Epithelial cell of esophagus (primary cell): ENCODE results near the gene POLA1.

Experiments
- DNase-seq: peaks from one replicate; pipeline ENCODE4 v3.0.0; 2010; ENCODE audit warnings: low read depth
- H3K4me3 ChIP-seq: 2 replicates; pipeline ENCODE4 v1.5.1; 2011; ENCODE audit warnings: mild to moderate bottlenecking, low read length, control low read depth
- TF ChIP-seq, protein P1 (sequence below): IDR thresholded peaks from 2 replicates; pipeline ENCODE4 v1.5.1; 2011; ENCODE audit warnings: low read depth, mild to moderate bottlenecking, low read length, control low read depth, inconsistent platforms; ENCODE audit not compliant: insufficient read depth; ENCODE audit errors: missing control alignments

Gene POLA1

GRCh38 chrX:25007059-25008053, 313.6 kb downstream of the POLA1 start:
- DNase-seq: no peak
- TF ChIP-seq, protein P1, sequence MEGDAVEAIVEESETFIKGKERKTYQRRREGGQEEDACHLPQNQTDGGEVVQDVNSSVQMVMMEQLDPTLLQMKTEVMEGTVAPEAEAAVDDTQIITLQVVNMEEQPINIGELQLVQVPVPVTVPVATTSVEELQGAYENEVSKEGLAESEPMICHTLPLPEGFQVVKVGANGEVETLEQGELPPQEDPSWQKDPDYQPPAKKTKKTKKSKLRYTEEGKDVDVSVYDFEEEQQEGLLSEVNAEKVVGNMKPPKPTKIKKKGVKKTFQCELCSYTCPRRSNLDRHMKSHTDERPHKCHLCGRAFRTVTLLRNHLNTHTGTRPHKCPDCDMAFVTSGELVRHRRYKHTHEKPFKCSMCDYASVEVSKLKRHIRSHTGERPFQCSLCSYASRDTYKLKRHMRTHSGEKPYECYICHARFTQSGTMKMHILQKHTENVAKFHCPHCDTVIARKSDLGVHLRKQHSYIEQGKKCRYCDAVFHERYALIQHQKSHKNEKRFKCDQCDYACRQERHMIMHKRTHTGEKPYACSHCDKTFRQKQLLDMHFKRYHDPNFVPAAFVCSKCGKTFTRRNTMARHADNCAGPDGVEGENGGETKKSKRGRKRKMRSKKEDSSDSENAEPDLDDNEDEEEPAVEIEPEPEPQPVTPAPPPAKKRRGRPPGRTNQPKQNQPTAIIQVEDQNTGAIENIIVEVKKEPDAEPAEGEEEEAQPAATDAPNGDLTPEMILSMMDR: no peak
- H3K4me3 ChIP-seq: no peak overlapping the region

GRCh38 chrX:25009407-25009806, 315.7 kb downstream of the POLA1 start:
- H3K4me3 ChIP-seq: no peak overlapping the region
- TF ChIP-seq, protein P1: no peak
- DNase-seq: no peak

- DNase-seq: no peak
- H3K4me3 ChIP-seq: no peak overlapping the region
- TF ChIP-seq, protein P1: no peak
Measured at GRCh38 chrX:25010784-25011588, 317.3 kb downstream of the POLA1 start.

DNA sequence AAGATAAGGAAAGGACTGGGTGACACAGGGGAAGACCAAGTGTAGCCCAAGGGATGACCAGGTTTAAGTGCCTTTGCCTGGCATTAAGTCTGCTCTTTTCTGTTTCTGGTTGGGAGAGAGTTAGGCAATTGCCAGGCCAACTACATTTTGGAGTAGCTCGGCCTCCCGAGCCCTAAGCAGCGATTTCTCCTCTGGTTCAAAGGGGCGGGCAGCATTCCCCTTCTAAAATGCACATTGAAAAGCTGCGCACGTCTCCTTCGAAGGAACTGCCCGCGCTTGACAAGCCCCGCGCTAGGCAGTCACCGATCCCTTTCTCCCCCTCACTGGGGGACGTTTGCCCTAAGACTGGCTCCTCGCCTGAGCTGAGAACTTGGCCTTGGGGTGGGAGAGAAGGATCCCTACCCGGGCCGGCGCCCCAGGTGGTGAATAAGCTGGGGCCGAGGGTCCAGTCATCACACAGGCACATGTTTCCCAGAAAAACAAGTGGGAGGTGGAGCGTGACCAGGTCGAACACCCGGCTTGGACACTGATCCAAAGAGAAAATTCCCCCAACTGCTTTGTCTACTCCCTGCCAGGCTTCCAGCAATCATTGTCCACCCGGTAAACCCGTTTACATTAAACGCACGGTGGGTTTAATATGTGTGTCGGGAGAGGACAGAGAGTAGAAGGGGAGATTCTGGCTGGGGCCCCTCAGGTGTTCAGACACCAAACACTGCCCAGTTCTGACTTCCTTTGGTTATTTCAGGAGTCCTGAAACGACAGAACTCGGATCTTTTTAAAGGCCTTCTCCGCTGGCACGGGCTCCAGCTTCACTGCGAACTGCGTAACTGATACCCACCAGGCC, 318.1 kb downstream of the POLA1 start:
- DNase-seq: no peak
- TF ChIP-seq, protein P1: no peak
- H3K4me3 ChIP-seq: no peak overlapping the region

DNA sequence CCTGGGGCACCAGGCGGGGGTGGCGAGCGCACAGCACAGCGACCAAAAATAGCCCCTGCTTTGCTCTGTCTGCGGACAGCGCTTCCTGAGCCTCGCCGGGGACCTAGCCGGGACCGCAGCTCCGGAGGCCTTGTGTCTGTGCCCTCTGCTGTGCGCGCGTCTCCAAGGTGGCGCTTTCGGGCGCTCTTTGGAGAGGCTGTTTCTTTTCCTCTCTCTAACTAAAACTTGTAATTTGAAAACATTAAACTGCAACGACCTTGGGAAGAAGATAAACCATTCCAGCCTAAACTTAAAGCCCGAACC, 318.7 kb downstream of the POLA1 start:
- no peak for DNase-seq
- no peak overlapping the region for H3K4me3 ChIP-seq
- TF ChIP-seq, protein P1: no peak

DNA sequence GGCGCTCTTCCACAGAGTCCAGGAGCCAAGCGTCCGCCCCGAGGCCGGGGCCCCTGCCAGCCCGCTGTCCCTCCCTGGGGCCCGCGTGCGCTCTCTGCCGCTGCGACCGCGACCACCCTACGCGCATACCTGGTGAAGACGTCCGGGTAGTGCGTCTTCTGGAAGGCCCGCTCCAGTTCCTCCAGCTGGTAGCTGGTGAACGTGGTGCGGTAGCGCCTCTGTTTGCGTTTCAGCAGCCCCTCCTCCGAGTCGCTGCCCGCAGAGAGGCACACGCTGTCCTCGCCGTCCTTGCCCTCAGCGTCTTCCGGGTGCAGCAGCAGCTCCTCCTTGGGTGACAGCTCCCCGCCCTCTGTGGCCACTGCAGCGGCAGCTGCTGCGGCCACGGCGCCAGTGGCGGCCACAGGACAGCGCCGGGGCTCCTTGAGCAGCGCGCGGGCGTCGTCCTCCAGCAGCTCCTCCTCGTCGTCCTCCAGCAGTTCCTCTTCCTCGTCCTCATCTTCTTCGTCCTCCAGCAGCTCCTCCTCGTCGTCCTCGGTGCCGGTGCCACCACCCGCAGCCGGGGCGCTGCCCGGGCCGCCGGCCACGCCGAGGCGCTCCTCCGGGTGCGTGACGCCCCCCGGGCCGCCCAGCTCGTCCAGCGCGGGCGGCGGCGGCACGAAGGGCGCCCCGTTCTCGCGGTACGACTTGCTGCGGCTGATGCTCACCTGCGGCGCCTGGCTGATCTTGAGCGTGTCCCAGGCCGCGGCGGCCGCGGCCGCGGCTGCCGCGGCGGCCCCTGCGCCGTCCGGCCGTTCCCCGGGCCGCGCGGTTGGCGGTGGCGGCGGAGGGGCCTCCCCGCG, 319.3 kb downstream of the POLA1 start:
- TF ChIP-seq, protein P1: no peak
- no peak for DNase-seq
- H3K4me3 ChIP-seq: no peak overlapping the region
